Measurements from ENCODE around the gene MAPK8IP3.
"Not testable (repeated sequence)": the region's sequence is repeated elsewhere in the genome, so short reads cannot be mapped to it uniquely, and the experiment has no call there.

Gene MAPK8IP3

DNA sequence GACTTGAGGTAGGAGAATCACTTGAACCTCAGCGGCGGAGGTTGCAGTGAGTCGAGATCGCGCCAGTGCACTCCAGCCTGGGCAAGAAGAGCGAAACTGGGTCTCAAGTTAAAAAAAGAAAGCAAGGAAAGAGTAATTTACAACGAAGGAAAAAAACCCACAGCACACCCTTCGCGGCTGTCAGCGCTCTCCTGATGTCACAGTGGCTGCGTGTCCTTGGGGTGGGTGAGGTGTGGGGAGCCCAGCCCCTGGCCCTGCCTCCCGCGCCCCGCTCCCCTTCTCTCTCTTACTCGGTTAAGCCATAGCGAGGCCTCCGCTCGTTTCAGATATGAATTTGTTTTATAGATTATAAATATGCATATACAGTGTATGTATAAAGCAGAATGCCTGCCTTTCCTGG is 28.7 kb upstream of the MAPK8IP3 start:
- DNase-seq (ENCODE audit: low read depth in 2 of 2) = no peak

DNA sequence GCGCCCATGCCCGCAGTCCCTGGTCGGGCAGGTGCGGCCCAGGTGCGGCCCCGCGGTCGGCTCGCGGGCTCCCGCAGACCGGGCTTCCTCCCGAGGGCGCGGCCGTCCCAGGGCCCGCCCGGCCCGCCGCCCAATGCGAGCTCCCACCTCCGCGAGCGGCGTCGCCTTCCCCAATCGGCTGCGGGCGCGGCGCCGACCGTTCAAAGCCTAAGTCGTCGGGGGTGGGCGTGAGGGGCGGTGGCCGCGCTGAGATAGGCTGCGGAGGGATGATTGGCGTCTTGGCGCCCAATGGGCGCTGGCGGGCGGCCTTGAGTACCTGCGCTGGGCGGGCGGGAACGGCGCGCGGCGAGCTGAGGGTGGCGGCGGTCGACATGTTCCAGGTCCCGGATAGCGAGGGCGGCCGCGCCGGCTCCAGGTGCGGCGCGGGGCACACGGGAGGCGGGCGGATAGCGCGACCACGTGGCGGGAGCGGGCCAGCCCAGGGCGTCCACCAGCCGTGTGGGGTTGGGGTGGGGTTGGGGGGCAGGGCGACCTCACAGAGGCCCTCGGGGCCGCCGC is 28.0 kb upstream of the MAPK8IP3 start, which contains the start of gene JPT2:
Gene JPT2, plus strand, starts transcription at position 338 of the 558 bp plus-strand sequence. Its CDS starts 34 bp downstream, at position 372.
- DNase-seq (ENCODE audit: low read depth in 2 of 2) = peak; percentile 88 to 91

DNA sequence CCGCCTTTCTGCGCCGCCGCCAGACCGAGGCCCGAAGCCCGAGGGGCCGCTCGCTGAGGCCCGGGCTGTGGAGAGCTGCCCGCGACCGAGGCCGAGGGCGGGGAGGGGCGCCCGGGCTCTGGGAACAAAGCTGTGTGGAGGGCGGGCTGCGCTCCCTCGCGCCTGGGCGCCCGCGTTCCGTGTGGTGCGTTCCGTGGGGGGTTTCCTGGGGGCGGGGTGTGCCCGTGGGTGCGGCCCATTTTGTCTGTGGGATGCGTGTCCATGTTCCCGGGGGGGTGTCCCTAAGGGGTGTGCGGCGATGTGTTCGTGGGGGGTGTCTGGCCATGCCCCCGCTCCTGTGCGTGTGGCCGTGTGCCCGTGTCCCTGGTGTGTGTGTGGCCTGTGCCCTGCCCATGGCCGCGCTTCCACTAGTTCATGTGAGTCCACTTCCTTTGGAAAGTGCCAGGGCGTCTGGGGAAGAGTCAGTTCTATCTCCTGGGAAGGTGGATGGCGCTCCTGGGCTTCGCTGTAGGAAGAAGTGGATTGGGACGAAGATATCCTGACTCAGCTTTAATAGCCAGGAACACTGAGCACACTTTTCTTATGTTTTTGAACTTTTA is 27.4 kb upstream of the MAPK8IP3 start:
- peak; percentile 6 to 24 for DNase-seq (ENCODE audit: low read depth in 2 of 2)

DNA sequence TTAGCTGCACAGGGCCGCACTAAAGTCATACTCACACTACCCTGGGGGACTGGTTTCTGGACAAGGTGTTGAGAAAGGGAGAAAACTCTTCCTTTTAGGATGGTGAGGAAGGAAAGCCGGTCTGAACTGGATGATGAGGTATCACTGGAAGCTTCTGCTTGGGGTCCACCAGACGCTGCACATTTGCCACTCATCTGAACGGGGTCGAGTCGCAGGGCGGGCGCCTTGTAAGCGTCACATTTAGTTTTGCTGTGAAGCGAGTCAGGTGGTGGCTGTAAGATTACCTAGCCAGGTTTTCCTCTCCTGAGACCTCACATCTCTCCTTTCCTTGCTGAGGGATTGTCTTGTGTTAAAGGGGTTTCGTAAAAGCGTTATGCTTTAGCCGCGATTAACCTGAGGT is 25.6 kb upstream of the MAPK8IP3 start:
- DNase-seq (ENCODE audit: low read depth in 2 of 2) = no peak

DNA sequence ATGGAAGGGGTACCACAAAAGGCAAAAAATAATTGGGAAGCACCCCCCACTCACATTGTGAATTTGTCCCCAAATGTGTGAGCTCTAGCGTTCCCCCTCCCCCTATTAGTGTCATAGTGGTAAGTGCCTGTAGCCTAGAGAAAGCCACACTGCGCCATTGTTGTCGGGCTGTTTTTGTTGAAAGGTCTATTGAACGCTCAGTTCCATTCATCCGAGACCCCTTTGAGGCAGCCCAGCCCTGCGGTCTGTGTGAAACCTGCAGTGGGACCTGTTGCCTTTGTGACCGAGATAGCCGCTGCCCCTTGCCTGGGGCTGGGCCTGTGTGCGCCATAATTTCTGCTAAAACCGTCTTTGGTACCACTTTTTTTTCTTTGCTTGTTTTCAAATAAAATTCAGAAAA is 25.0 kb upstream of the MAPK8IP3 start:
- DNase-seq (ENCODE audit: low read depth in 2 of 2) = no peak

DNA sequence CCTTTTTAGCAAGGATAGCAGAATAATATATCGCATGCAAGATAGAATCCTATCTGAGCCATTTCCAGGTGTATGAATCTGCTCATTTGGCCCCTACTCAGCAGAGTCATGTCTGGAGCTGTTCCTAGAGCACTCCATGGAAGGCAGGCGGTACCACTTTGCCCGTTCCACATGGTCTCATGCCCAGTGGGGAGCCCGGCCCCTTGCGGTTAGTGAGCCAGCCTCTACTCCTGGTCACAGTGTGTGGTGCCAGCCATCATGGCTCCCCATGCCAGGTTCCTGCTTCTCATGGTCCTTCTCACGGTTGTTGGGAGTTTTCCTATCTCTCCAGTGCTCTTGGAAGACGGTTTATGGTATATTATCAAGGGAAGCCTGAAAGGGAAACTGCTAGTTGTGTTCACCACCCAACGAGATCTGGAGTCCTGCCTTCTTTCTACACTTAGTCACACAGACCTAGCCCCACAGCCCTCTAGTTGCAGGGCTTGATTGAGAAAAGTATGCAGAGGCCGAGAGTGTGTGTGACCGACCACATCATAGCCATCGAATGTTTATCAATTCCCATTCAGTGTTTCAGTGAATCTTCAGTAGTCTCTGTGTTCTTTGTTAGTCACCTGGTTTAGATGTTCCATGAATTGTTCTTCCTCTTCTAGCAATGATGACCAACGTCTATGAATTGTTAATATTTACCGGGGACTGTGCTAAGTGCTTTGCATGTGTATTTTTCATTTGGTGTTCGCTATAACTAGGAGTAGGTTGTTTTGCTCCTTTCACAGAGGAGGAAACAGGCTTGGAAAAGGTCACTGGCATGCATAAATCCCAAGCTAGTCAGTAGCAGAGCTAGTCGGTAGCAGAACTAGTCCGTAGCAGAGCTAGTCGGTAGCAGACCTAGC is 18.3 kb upstream of the MAPK8IP3 start:
- DNase-seq (ENCODE audit: low read depth in 2 of 2) = no peak

DNA sequence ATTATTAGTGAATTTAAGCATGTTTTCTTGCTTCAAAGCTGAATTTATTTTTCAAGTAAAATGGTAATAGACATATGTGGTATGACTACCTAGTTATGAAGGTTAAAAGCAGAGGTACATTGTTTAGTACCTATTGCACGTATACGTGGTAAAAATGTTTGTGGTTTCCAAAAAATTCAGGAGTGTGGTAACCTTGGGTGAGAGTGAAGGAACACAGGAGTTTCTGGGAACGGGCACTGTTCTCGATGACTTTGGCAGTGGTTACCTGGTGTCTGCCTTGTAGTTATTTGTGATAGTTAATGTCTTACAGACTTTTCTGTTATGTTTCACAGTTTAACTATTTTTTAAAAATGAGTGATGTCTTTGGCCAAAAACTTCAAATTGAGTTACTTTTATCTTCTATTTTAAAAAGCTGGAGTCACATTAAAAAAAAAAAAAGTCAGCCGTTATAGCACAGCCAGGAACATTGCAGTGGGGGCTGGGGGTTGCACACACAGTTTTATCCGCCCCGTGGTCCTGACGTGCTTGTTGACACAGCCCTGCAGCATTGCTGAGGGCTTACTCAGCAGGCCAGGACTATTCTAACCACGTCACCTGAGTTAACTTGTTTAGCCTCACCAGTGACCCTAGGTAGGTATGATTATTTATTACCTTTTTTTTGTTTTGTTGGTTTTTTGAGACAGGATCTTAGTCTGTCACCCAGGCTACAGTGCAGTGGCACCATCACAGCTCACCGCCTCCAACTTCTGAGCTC is 17.0 kb upstream of the MAPK8IP3 start:
- DNase-seq (ENCODE audit: low read depth in 2 of 2) = no peak

DNA sequence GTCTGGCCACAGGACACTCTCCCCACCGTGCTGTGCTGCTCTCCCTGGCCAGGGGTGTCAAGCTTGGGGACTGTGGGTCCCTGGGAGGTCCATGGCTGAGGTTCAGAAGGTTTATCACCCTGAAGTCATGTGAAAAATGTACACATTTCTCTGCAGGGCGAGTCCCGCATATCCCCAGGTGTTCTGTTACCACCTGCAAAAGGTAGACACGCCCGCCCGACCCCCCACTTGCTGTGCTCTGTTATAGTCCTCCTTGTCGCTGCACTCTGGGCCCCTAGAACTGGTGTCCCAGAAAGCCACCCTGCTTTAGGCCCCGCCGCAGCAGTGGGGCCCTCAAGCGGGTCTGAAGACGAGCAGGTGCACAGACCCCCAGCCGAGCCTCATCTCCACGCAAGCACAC is 16.1 kb upstream of the MAPK8IP3 start:
- DNase-seq (ENCODE audit: low read depth in 2 of 2) = no peak

DNA sequence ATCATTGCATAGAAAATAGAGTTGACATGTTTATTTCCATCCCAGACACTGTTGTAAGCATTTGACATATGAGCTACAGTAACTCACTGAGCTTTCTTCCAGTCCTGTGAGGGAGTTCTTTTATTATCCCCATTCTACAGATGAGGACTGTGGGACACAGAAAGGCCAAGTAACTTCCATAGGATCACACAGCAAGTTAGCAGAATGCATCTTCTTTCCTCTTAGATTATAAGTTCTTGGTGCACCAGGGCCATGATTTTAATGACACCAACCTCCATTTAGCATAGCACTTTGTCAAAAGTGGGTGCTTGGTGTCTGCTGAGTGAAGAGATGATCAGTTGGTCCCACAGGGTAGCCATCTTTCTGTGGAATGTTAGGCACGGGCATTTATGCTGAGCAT is 15.2 kb upstream of the MAPK8IP3 start:
- DNase-seq (ENCODE audit: low read depth in 2 of 2) = no peak

DNA sequence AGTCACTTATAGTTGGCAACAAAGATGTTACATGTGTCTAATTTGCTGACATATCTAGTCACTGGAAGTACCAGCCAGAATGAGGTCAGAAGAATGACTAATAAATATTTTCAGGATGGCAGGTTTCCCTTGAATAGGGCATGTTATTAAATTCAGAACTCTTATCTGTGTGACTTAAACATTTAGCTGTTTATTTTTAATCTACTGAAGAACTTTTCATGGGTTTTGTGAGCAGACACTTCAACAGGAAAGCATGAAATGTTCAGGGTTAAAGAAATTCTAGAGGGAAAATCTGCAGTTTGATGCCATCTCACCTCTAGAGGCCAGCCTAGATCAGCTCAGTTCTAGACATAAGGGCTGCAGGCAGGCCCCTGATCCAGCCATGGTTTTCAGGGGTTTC is 14.7 kb upstream of the MAPK8IP3 start:
- no peak for DNase-seq (ENCODE audit: low read depth in 2 of 2)

DNA sequence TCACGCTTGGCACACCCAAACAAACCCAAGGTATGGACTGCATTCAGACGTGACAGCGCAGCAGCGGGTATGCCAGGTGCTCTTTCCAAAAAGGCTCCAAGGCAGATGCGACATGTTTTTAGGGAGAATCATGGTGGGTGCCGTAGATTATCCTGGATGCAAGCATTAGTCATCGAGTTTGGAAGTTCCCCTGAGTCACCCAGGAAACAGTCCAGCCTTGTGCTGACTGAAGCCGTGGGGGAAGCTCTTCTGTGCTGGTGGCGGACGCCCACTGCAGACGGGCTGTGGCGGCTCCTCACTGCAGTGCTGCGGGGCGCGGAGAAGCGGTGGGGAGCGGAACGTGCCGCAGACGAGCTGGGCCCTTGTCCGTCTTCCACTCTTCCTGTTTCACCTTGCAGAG is 14.0 kb upstream of the MAPK8IP3 start:
- no peak for DNase-seq (ENCODE audit: low read depth in 2 of 2)

DNA sequence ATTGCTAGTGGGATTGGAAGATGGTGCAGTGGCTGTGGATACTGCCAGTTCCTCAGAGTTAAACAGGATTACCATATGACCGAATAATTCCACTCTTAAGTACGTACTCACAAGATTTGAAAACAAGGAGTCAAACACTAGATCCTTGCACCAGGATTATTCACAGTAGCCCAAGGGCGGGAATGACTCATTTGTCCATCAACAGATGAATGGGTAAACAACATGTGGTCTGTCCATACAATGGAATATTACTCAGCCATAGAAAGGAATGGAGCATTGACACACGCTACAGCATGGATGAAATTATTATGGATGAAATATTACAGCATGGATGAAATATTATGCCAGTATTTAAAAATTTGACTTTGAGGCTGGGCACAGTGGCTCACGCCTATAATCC is 9.1 kb upstream of the MAPK8IP3 start:
- DNase-seq (ENCODE audit: low read depth in 2 of 2) = no peak

DNA sequence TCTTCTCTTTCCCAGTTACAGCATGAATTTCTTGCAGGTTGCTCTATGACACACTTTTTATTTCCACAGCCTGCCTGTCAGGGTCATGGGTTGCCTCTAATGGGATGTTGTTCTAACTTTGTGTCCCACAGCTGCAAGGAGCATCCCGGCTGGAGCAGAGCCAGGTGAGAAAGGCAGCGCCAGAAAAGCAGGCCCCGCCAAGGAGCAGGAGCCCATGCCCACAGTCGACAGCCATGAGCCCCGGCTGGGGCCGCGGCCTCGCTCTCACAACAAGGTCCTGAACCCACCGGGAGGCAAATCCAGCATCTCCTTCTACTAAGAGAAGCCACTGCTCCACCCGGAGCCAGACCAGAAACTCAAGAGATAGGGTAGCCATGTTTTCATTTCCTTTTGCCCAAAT is 7.3 kb upstream of the MAPK8IP3 start:
- DNase-seq (ENCODE audit: low read depth in 2 of 2) = no peak

DNA sequence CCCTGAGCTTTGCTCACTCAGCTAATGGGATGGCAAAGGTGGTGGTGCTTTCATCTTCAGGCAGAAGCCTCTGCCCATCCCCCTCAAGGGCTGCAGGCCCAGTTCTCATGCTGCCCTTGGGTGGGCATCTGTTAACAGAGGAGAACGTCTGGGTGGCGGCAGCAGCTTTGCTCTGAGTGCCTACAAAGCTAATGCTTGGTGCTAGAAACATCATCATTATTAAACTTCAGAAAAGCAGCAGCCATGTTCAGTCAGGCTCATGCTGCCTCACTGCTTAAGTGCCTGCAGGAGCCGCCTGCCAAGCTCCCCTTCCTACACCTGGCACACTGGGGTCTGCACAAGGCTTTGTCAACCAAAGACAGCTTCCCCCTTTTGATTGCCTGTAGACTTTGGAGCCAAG is 5.7 kb upstream of the MAPK8IP3 start:
- no peak for DNase-seq (ENCODE audit: low read depth in 2 of 2)

DNA sequence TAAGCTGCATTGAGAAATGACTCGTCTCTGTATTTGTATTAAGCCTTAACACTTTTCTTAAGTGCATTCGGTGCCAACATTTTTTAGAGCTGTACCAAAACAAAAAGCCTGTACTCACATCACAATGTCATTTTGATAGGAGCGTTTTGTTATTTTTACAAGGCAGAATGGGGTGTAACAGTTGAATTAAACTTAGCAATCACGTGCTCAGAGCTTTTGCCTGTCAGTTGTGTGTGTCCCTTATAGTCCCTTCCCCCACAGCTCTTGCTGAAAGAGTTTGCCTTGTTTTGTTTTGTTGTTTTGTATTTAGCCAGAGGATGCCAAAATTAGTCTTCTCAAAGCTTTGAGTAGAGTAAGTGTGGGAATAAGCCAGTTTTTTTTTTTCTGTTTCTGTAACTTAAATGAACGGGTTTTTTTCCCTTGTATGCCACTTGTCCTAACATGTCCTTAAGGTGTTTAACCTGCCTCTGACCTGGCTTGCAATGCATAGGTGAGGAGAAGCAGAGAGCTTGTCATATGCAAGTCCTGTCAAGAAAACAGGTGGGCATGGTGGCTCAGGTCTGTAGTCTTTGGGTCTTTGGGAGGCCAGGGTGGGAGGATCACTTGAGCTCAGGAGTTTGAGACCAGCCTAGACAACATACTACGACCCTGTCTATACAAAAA is 4.6 kb upstream of the MAPK8IP3 start:
- no peak for DNase-seq (ENCODE audit: low read depth in 2 of 2)

DNA sequence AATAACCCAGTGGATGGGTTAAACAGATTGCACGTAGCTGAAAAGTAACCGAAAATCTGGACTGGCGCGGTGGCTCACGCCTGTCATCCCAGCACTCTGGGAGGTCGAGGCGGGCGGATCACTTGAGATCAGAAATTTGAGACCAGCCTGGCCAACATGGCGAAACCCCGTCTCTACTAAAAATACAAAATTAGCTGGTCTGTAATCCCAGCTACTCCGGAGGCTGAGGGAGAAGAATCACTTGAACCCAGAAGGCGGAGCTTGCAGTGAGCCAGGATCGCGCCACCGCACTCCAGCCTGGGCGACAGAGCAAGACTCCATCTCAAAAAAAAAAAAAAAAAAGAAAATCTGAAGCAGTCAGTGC is 689 bp upstream of the MAPK8IP3 start:
- not testable (repeated sequence) for DNase-seq (ENCODE audit: low read depth in 2 of 2)

DNA sequence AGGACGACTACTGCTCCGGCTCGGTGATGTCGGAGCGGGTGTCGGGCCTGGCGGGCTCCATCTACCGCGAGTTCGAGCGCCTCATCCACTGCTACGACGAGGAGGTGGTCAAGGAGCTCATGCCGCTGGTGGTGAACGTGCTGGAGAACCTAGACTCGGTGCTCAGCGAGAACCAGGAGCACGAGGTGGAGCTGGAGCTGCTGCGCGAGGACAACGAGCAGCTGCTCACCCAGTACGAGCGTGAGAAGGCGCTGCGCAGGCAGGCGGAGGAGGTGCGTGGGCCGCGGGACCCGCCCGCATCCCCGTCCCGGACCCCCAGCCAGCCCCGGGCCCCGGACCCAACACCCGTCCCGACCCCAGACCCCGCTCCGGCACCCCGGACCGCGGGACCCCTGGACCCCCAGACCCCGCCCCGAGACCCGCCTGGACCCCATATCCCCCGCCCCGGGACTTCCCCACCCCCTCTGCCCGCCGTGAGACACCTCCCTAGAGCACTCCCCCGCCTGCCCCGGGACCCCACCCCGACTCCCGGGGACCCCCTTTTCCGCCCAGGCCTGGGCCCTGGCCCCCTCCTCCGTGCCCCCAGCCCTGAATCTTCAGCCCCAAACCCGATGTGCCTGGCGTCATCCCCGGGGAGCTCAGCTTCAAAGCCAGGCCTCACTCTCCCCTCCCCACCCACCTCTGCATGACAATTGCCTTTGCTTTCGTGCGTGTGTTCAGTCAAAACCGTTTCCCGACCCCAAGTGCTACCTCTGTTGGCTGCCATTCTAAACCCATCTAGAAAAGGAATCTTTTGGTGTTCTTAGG is 594 bp downstream of the MAPK8IP3 start:
- no peak for DNase-seq (ENCODE audit: low read depth in 2 of 2)

DNA sequence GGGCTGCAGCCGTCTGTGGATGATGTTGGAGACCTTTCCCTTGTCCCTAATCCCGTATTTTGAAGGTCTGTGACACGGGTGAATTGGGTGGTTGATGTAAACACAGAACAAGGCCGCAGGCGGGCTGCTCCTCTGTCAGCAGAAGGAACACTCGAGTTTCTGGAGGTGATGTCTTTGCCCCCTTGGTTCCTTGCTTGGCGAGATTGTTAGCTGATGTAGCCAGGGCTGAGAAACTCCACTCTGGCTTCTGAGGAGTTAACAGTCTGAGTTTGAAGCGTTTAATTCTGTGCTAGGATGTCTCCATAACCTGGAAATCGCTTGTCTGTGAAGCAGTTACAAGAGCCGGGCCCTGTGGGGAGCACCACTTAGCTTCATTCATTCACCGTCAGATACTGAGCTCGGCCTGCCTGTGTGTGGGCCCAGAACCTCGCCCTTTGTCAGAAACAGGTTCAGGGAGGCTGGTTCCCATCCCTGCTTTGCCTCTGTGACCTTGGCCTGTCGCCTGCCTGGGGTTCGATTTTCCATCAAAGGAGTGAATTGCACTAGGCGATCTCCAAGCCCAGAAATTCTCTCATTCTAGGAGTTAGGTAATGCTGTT is 1.3 kb downstream of the MAPK8IP3 start:
- DNase-seq (ENCODE audit: low read depth in 2 of 2) = no peak

DNA sequence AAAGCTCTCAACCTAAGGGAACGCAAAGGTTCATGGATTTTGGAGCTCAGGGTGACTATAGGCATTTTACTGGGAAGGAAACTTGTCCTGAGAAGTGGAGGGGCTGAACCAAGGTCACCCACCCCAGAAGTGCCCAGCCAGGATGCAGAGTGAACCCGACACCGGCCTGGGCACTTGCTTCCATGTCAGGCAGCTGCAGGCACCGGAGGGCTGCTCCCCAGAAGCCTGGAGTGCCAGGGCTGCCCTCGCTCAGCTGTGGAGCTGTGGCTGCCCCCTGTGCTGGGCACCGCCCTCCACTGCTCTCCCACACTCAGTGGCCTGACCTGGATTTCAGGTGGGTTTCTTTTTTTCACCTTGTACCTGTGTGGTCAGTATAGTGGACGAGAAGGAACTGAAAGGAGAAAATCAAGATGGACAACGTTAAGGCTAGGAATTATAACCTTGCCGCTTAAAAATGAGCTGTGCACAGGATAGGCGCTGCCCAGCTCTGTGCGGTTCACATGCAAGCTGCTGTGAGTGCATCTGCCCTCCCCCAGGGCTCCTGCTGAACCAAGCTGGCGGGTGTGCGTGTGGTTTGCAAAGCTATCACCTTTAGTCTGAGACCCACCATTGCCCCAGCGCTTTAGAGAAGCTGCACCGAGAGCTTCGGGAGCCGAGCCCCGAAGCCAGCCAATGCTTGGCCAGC is 2.2 kb downstream of the MAPK8IP3 start:
- no peak for DNase-seq (ENCODE audit: low read depth in 2 of 2)

DNA sequence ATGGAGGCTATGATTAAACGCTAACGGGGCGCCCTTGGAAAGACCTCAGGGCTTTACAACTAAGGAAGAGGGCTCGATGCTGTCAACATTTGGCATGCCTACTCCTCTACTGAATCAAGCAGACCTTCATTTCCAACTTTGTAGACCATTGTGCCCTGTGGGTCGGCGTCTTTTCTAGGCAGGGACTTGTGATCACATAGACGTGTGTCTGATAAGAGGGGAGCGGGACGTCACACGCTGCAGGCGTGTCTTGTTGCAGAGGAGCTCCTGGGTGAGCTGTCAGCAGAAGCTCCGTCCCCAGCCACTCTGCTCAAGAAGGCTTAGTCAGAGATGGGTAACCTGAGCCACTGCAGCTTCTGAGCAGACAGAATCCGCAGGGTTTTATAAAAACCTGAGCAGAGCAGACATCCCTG is 2.8 kb downstream of the MAPK8IP3 start:
- no peak for DNase-seq (ENCODE audit: low read depth in 2 of 2)

Measured in stimulated activated CD8-positive, alpha-beta memory T cell treated with anti-CD3 and anti-CD28 coated beads, Interleukin-7, amount 100 ng/mL, for 1 hour (primary cell).